H9 (cell line): ENCODE data around the gene BASP1. TPM values are rescaled to one million over a fixed set of nuclear protein-coding genes. Genes with fewer than 3 reads are reported as not detected.

Experiments
- DNase-seq: peaks from one replicate; pipeline ENCODE4 v3.0.0-alpha.2; 2017
- H2AFZ ChIP-seq: one replicate; pipeline ENCODE4 v1.6.1; 2013; ENCODE audit warnings: mild to moderate bottlenecking, low read length, control low read depth, moderate library complexity
- H2AK5ac ChIP-seq: 2 replicates; pipeline ENCODE4 v1.6.1; 2013; ENCODE audit warnings: low read length, control low read depth, mixed read lengths; ENCODE audit not compliant: insufficient read length
- H2BK120ac ChIP-seq: one replicate; pipeline ENCODE4 v1.6.1; 2013; ENCODE audit warnings: low read depth, mild to moderate bottlenecking, low read length, control low read depth, inconsistent platforms; ENCODE audit not compliant: poor library complexity, severe bottlenecking
- H2BK12ac ChIP-seq: 2 replicates; pipeline ENCODE4 v1.6.1; 2013; ENCODE audit warnings: low read length, control low read depth, mixed read lengths, low read depth; ENCODE audit not compliant: insufficient read length
- H2BK15ac ChIP-seq: 2 replicates; pipeline ENCODE4 v1.6.1; 2013; ENCODE audit warnings: low read depth, low read length, control low read depth
- H2BK20ac ChIP-seq: one replicate; pipeline ENCODE4 v1.6.1; 2013; ENCODE audit warnings: low read depth, mild to moderate bottlenecking, low read length, control low read depth, inconsistent platforms; ENCODE audit not compliant: poor library complexity, severe bottlenecking
- H2BK5ac ChIP-seq: 2 replicates; pipeline ENCODE4 v1.6.1; 2013; ENCODE audit warnings: low read length, control low read depth, mixed read lengths; ENCODE audit not compliant: insufficient read length
- H3K14ac ChIP-seq: 2 replicates; pipeline ENCODE4 v1.6.1; 2013; ENCODE audit warnings: low read length, control low read depth; ENCODE audit not compliant: insufficient read depth
- H3K18ac ChIP-seq: 2 replicates; pipeline ENCODE4 v1.6.1; 2013; ENCODE audit warnings: low read depth, mild to moderate bottlenecking, mixed read lengths, low read length, control low read depth; ENCODE audit not compliant: insufficient read length
- H3K23ac ChIP-seq: 2 replicates; pipeline ENCODE4 v1.6.1; 2013; ENCODE audit warnings: low read length, control low read depth, mixed read lengths, low read depth; ENCODE audit not compliant: insufficient read length
- H3K23me2 ChIP-seq: 2 replicates; pipeline ENCODE4 v1.6.1; 2013; ENCODE audit warnings: low read depth, mild to moderate bottlenecking, mixed read lengths, low read length, control low read depth; ENCODE audit not compliant: insufficient read length, poor library complexity, severe bottlenecking
- H3K27ac ChIP-seq: 2 replicates; pipeline ENCODE4 v1.5.1; 2013; ENCODE audit warnings: low read length, control low read depth, mixed read lengths, low read depth; ENCODE audit not compliant: insufficient read length
- H3K27me3 ChIP-seq: 2 replicates; pipeline ENCODE4 v1.6.1; 2013; ENCODE audit warnings: low read length, control low read depth, inconsistent platforms; ENCODE audit not compliant: insufficient read depth
- H3K4ac ChIP-seq: 2 replicates; pipeline ENCODE4 v1.6.1; 2013; ENCODE audit warnings: low read depth, mild to moderate bottlenecking, control low read depth, inconsistent platforms, low read length, moderate library complexity
- H3K4me1 ChIP-seq: 2 replicates; pipeline ENCODE4 v1.6.1; 2013; ENCODE audit warnings: low read length, control low read depth, inconsistent platforms; ENCODE audit not compliant: insufficient read depth
- H3K4me2 ChIP-seq: 2 replicates; pipeline ENCODE4 v1.6.1; 2013; ENCODE audit warnings: low read length, control low read depth, mixed read lengths; ENCODE audit not compliant: insufficient read length, insufficient read depth
- H3K56ac ChIP-seq: 2 replicates; pipeline ENCODE4 v1.6.1; 2013; ENCODE audit warnings: low read depth, mild to moderate bottlenecking, mixed read lengths, low read length, control low read depth; ENCODE audit not compliant: insufficient read length
- H3K79me1 ChIP-seq: 2 replicates; pipeline ENCODE4 v1.6.1; 2013; ENCODE audit warnings: low read depth, mild to moderate bottlenecking, moderate library complexity, low read length, control low read depth, inconsistent platforms; ENCODE audit not compliant: insufficient read depth, poor library complexity, severe bottlenecking
- H3K79me2 ChIP-seq: 2 replicates; pipeline ENCODE4 v1.6.1; 2013; ENCODE audit warnings: low read length, control low read depth, inconsistent platforms; ENCODE audit not compliant: insufficient read depth
- H3K9ac ChIP-seq: 2 replicates; pipeline ENCODE4 v1.6.1; 2013; ENCODE audit warnings: low read length, control low read depth, mixed read lengths; ENCODE audit not compliant: insufficient read length; ENCODE audit errors: extremely low read depth
- H3K9me3 ChIP-seq: one replicate; pipeline ENCODE4 v1.6.1; 2013; ENCODE audit warnings: low read depth, low read length, inconsistent platforms; ENCODE audit not compliant: control insufficient read depth
- H3T11ph ChIP-seq: one replicate; pipeline ENCODE4 v1.6.1; 2013; ENCODE audit warnings: mild to moderate bottlenecking, low read length, control low read depth, inconsistent platforms
- H4K20me1 ChIP-seq: one replicate; pipeline ENCODE4 v1.6.1; 2013; ENCODE audit not compliant: control insufficient read depth, insufficient read length, insufficient read depth
- H4K5ac ChIP-seq: 2 replicates; pipeline ENCODE4 v1.6.1; 2013; ENCODE audit warnings: low read depth, mild to moderate bottlenecking, mixed read lengths, low read length, control low read depth; ENCODE audit not compliant: insufficient read length
- H4K8ac ChIP-seq: replicated peaks from 2 replicates; pipeline ENCODE4 v1.6.1; 2013; ENCODE audit warnings: low read length, control low read depth, mixed read lengths, low read depth; ENCODE audit not compliant: insufficient read length
- H4K91ac ChIP-seq: 2 replicates; pipeline ENCODE4 v1.6.1; 2013; ENCODE audit warnings: low read depth, mild to moderate bottlenecking, moderate library complexity, mixed read lengths, low read length, control low read depth; ENCODE audit not compliant: insufficient read length
- H3K27ac Mint-ChIP-seq, 3 experiments: 2 replicates in 2 of 3; 3 replicates in 1 of 3; pipeline ENCODE4 v1.8.0; 2020 to 2021; ENCODE audit warnings: mixed read lengths in 3 of 3, mild to moderate bottlenecking in 1 of 3, moderate library complexity in 1 of 3
- H3K27me3 Mint-ChIP-seq: 2 replicates; pipeline ENCODE4 v1.8.0; 2021; ENCODE audit warnings: low read depth, mild to moderate bottlenecking, moderate library complexity, mixed read lengths
- H3K36me3 Mint-ChIP-seq, 3 experiments: 2 replicates in 2 of 3; 3 replicates in 1 of 3; pipeline ENCODE4 v1.8.0; 2020 to 2021; ENCODE audit warnings: low read depth in 3 of 3, mixed read lengths in 3 of 3; ENCODE audit not compliant: insufficient read depth in 1 of 3
- H3K4me1 Mint-ChIP-seq, 2 experiments: 2 replicates each; pipeline ENCODE4 v1.8.0; 2020; ENCODE audit warnings: mixed read lengths in 2 of 2
- H3K4me3 Mint-ChIP-seq, 2 experiments: 2 replicates in 1 of 2; 3 replicates in 1 of 2; pipeline ENCODE4 v1.8.0; 2020 to 2021; ENCODE audit warnings: mild to moderate bottlenecking in 2 of 2, mixed read lengths in 2 of 2, moderate library complexity in 1 of 2
- H3K9me3 Mint-ChIP-seq, 2 experiments: 2 replicates in 1 of 2; 3 replicates in 1 of 2; pipeline ENCODE4 v1.8.0; 2020; ENCODE audit warnings: mild to moderate bottlenecking in 2 of 2, mixed read lengths in 2 of 2, moderate library complexity in 1 of 2
- WGBS: extraction: QIAGEN DNeasy Blood & Tissue Kit; methylation state at CpG from one replicate; pipeline ENCODE4 v1.1.7; 2013; ENCODE audit warnings: missing lambda C conversion rate, low lambda C conversion rate, mixed read lengths; ENCODE audit not compliant: insufficient read length; ENCODE audit errors: extremely low coverage; 5-methylcytosine and 5-hydroxymethylcytosine counted together
- total RNA-seq: library from RNA; stranded (reverse); gene quantifications from 2 replicates; pipeline ENCODE4 v1.2.1, GENCODE V29; 2021
- TF ChIP-seq, protein P1 (sequence below): fragments of 200-600 bp; sonication (generic); conservative IDR thresholded peaks from 3 replicates; pipeline ENCODE4 v1.8.0; 2021; ENCODE audit warnings: antibody characterized with exemption, mild to moderate bottlenecking

The BASP1 gene
- total RNA-seq, 1 experiment from 2014 or later: 180 TPM

DNA sequence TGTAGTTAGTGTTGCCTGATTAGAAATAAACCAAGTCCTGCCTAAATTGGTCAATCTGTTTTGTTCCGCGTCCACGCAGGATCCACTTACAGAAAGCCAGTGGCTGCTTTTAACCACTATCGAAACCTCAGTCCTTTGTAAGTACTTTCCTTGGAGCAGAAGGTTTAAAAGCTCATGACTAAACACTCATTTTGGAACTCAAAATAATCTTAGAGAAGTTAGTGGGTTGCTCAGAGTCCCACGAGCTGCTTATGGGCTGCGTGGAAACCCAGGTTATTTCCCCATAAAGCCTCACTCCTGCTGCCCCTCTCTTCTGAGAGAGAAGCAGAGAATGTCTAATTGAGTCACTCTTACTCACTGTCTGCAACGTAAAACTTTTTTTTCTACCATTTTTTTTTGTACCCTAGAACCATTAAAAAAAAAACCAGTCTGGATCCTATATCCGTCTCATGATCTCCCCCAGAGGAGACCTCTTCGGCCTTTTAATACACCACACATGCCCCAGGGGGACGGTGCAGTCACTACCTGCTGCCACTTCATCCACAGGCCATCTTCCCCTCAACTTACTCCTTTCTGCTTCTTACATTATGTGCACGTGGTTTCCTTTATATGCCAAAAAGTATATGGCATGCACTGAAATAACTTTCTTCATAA lies 7.6 kb downstream of the BASP1 start:
- Histone ChIP-seq H2AK5ac (no peak overlapping the region), H3K4me2 (no peak overlapping the region), H2BK12ac (no peak overlapping the region), H2BK20ac (no peak overlapping the region), H4K8ac (no peak overlapping the region), H3K23me2 (no peaks in the 10 kb centered on the region), H3K9ac (no peak overlapping the region), H2BK120ac (no peak overlapping the region), H3K18ac (no peak overlapping the region), H3K27me3 (no peaks in the 10 kb centered on the region), H3K79me1 (peaks cover 5% of the 10 kb centered on the region), H3K79me2 (peaks cover 61% of the 10 kb centered on the region), H2BK5ac (no peak overlapping the region), H3K4ac (no peak overlapping the region), H2AFZ (no peak overlapping the region), H3K4me1 (peaks cover 12% of the 10 kb centered on the region), H2BK15ac (no peak overlapping the region), H3K27ac (no peak overlapping the region), H4K20me1 (no peaks in the 10 kb centered on the region), H3T11ph (no peak overlapping the region), H3K9me3 (no peaks in the 10 kb centered on the region), H3K14ac (no peak overlapping the region), H3K23ac (no peak overlapping the region), H3K56ac (no peak overlapping the region), H4K91ac (no peak overlapping the region), H4K5ac (no peak overlapping the region)
- peaks cover 75 to 83% of the 10 kb centered on the region in 2 experiments for H3K4me1 Mint-ChIP-seq
- TF ChIP-seq, protein P1, sequence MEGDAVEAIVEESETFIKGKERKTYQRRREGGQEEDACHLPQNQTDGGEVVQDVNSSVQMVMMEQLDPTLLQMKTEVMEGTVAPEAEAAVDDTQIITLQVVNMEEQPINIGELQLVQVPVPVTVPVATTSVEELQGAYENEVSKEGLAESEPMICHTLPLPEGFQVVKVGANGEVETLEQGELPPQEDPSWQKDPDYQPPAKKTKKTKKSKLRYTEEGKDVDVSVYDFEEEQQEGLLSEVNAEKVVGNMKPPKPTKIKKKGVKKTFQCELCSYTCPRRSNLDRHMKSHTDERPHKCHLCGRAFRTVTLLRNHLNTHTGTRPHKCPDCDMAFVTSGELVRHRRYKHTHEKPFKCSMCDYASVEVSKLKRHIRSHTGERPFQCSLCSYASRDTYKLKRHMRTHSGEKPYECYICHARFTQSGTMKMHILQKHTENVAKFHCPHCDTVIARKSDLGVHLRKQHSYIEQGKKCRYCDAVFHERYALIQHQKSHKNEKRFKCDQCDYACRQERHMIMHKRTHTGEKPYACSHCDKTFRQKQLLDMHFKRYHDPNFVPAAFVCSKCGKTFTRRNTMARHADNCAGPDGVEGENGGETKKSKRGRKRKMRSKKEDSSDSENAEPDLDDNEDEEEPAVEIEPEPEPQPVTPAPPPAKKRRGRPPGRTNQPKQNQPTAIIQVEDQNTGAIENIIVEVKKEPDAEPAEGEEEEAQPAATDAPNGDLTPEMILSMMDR: no peak
- no peak for DNase-seq
- WGBS: no CpG with 5 or more reads among the region's 11 CpGs
- no peaks in the 10 kb centered on the region for H3K27me3 Mint-ChIP-seq
- H3K36me3 Mint-ChIP-seq: peaks cover 13 to 52% (median 36%) of the 10 kb centered on the region in 3 experiments; a peak in 6 of 7 replicates
- peak overlapping the region; percentile 68 to 95 (median 76) for H3K27ac Mint-ChIP-seq
- H3K4me3 Mint-ChIP-seq: no peak overlapping the region; a peak in 1 of 5 replicates
- no peaks in the 10 kb centered on the region for H3K9me3 Mint-ChIP-seq
